Esophagus mucosa (tissue), 1 donor: ENCODE data around the gene MICAL2. TPM values are rescaled to one million over a fixed set of nuclear protein-coding genes. Genes with fewer than 3 reads are reported as not detected.

Experiments used
- ATAC-seq: fragments of 200-7000 bp; cut with Tn5 transposase; one replicate; pipeline ENCODE4 v1.9.1; 2020
- total RNA-seq: library from RNA; stranded (reverse); gene quantifications from one replicate; pipeline ENCODE4 v1.2.4, GENCODE V29; 2023
- donor health status: DM: yes; HTN: yes; CAD: no.

MICAL2 gene
- total RNA-seq, 1 donor from 2014 or later, result 15.5 TPM

- no peak for ATAC-seq
Observed at GRCh38 chr11:12118949-12119348, 8.6 kb downstream of the MICAL2 start.

DNA sequence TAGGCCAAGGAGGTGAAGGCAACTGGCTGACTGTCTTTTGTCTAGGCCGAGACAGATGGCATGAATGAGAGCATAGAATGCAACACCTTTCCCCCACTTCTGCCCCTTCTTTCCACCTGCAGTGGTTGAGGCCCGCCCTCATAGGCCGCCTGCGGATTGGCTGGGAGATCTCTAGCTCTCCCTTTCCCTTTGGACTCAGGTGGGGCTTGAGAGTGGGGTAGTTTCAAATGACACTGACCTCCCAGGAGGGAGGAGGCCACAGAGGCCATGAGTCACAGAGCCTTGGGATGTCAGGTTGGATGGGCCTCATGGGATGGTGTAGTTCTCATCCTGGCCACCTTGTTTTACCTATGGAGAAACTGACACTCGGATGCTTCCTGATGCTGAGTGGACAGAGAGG is 9.1 kb downstream of the MICAL2 start:
- no peak for ATAC-seq

DNA sequence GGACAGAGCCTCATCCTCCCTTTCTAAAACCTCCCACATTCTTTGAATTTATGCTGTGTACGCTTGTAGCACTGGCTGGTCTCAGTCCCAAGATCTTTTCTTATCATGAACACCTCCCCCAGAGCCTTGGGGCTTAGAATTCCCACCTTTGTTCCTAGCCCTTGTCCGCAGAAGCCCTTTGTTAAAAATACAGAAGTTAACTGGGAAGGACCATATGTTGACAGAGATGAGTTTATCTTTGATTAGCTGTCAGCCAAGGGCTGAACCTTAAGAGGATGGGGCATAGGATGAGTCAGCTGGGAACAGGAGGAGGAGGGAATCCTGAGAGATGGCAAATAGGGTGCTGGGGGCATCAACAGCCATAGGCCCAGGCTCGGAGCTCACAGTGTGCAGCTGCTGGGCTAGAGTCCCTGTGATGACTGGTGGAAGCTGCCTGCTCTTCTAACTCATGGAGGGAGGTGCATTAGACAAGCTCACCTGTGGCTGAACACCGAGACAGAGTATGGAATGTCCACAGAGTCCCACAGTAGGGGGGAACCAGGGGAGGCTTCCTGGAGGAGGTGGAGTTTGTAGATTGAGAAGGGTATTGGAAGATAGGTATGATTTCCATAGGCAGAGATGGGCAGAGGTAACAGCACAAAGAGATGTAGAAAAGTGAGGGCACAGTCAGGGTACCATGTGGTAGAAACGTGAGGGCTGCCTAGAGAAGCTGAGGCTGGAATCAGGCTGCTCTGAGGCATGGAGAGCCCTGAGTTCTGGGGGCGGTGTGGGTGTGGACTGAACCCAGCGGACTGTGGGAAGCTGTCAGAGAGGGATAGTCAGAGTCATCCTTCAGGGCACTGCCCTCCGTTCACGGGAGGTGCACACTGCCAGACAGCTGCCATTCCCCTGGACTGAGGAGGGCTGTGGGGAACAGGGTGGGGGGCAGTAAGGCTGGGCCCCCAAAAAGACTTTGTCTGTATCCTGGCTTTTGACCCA is 9.9 kb downstream of the MICAL2 start:
- no peak for ATAC-seq

- no peak for ATAC-seq
Observed at GRCh38 chr11:12121011-12121410, 10.6 kb downstream of the MICAL2 start.

DNA sequence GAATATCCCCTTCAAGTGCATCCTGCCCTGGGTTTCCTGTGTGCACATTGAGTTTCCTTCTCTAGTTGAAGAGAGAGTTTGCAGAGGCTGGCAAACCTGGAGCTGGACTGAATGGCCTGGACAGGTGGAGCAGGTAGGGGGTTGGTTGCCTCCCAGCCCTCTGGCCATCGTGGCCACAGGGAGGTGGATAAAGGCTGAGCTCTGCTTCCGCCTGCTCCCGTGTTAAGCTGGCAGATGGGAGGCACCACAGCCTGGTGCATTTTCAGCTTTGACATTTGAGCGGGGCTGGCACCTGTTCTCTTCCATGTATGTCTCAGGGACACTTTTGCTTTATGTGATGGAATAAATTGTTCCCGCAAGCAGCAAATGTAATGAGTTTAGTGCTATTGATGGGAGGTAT is 11.1 kb downstream of the MICAL2 start:
- no peak for ATAC-seq

DNA sequence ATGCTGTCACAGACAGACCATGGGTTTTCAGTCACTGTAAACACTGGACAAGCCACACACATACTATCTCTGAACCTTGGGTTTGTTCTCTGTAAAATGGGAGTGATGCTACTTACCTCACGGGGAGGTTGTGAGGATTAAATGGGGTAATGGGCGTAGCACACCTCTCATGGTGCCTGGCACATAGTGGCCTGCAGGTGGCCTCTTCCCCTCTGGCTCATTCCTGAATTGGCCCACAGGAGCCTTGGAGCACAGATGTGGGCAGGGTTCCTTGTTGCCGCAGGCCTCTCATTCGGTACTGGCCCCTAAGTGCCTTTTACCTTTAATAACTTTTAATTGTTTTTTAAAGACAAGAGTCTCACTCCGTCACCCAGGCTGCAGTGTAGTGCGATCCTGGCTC is 11.7 kb downstream of the MICAL2 start:
- no peak for ATAC-seq

DNA sequence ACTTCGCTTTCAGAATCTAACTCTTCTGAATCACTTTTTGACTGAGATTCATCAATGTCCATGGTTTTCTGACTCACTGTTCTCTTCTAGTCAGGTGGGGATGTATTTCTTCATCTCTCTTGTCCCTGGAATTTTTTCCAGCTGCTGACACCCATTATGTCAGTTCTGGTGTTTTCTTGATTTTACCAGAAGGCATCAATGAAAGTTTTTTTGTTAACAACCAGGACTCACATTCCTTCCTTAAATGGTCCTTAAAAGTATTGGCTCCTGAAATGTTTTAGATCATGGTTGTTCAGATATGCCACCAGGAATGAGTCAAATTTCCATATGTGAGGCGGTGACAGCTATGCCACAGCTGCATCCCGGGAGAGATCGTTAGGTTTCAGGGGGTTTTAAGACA is 12.9 kb downstream of the MICAL2 start:
- ATAC-seq, result no peak

DNA sequence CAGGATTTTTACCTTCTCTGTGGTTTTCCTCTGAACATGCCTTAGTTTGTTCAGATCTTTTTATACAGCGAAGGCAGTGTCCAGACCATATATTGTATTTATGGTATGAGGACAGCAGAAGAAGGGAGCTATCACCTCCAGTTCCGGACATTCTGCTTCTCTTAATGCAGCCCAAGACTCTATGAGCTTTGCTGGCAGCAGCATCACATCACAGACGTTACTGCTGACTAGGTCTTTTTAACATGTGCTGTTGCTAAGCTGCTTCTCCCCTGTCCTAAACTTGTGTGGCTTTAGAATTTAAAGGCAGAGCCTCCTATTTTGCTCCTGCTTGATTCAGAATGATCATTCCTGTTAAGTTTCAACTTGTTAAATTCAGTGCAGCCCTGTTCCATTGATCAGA is 13.4 kb downstream of the MICAL2 start:
- no peak for ATAC-seq

GRCh38 chr11:12124306-12124705 is 13.9 kb downstream of the MICAL2 start:
- ATAC-seq, result no peak

DNA sequence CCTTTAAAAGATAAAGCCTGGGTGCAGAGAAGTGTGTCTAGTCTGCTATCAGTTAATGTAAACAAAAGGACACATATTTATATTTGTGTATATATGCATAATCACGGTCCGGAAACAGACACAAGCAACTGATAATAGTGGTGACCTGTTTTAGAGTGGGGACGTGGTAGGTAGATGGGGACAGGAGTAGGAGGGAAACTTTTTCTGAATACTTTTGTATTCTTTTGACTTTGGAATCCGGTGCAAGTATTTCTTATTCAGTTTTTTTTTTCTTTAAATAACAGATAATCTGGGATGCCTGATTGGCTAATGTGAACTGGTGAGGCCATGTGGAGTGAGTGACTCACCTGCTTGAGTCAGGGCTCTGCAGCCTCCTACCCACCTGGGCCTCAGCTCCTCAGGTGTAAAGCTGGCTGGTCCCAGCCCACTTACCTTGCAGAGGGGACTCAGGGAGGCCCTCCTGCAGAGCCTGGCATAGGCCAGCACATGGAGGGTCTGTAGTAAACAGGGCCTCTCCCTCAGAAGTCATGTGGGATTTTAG is 15.3 kb downstream of the MICAL2 start:
- ATAC-seq, result peak; percentile 79

- ATAC-seq, result peak; percentile 50
Observed at GRCh38 chr11:12126344-12127019, 16.1 kb downstream of the MICAL2 start.

GRCh38 chr11:12127206-12127898 is 17.0 kb downstream of the MICAL2 start:
- no peak for ATAC-seq

- no peak for ATAC-seq
Observed at GRCh38 chr11:12128301-12128751, 17.9 kb downstream of the MICAL2 start.

GRCh38 chr11:12129227-12129626 is 18.8 kb downstream of the MICAL2 start:
- ATAC-seq, result no peak

- no peak for ATAC-seq
Observed at GRCh38 chr11:12130180-12130980, 20.0 kb downstream of the MICAL2 start.

DNA sequence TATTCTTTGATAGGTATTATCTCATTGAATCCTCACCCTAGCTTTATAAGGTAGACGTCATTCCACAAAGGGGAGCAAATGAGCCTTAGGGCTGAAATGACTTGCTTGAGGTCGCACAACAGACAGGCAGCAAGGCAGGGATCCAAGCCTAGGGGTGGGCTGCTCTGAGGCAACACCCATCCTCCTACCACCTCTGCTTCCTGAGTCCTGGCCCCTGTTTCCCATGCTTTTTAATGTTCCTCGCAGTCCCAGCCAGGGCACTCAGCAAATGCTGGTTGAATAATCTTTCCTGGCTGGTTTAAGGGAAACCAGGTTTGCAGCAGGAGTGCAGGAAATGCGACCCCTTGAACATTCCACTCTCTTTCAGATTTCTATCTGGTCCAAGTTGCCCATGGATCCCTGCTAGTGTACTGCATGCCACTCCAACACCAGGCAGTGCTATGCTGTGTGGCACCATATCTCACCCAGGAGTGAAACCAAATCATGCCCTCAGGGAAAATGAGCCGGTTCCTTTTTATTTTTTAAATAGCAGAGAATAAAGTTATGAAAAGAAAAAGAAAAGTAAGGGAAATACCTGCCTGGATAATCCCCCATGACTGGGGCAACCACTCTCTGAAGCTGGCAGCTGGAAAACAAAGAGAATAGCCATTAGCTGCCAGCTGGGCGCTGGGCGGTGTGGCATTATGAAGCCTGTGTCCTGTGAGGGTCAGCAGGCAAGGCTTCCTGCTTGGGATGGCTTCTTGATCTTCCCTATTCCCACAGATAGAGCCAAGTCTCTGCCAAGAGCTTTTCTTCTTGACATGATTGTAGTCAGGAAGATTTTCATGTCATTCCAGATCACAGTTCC is 21.8 kb downstream of the MICAL2 start:
- ATAC-seq, result no peak

DNA sequence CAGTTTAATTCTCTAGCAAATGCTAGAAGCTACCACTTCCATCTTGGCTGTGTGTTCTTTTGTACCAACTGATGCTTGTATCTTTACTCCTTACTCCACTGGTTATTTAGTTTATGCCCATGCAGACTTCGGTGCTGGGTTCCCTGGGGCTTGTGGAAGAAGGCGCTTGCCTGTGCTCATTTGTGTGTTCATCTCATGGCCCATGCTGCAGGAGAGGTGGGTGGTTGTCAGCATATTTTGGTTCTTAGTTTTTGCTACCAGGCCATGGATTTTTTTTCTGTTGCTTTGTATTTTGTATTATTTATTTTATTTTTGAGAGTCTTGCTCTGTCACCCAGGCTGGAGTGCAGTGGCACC is 22.4 kb downstream of the MICAL2 start:
- ATAC-seq, result no peak

DNA sequence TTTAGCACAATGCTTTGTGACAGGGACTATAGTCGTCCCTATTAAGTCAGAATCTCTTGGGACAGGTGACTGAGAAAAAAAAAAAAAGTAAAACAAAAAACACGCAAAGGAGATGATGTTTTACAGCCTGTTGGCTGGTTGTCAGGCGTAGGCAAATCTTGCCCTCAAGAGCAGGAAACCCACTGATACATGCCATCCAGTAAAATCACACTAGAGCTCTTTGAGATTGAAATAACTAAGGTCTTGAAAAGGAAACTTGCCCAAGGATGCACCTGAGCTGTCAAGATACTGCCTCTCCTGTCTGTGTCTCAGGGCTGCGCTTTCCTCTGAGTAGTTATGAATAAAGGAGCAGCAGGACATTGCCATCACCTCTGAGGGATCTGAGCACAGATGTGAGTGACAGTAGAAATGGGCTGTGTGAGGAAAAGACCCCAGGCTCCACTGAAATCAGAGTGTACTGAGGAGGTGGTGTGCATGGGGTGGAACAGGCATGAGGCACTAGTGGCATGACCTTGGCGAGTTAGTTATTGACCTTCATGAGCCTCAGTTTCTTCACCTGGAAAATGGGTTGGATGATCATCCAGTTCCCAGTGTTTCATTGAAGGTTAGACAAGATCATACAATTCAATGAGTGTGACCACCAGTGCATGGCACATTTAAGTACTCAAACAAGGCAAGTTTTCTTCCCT is 23.3 kb downstream of the MICAL2 start:
- ATAC-seq, result no peak

DNA sequence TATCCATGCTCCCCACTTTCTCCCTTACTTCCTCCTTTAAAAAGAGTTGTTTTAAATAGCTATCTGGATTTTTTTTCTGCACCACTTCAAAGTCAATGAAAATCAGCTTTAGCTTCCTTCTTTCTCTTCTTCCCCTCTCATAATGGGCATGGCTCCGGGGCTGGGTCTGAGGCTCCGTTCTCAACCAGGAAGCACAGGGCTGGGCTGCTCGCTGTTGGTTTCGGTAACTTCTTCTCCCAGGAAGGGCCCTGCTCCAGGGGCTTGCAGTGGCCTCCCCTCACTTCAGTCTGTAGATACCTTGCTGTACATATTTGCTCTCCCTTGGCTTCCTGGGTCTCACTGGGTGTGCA is 23.8 kb downstream of the MICAL2 start:
- ATAC-seq, result no peak

- ATAC-seq, result no peak
Observed at GRCh38 chr11:12135185-12135584, 24.8 kb downstream of the MICAL2 start.
